Measurements from ENCODE around the gene NR1D1. TPM values are rescaled to one million over a fixed set of nuclear protein-coding genes. Genes with fewer than 3 reads are reported as not detected.

NR1D1 gene
- total RNA-seq, 1 donor = 9.9 TPM

Other genes starting within 250 kb of the NR1D1 start
- 47.5 TPM for gene IKZF3, start 236.3 kb downstream of the NR1D1 start, total RNA-seq
- gene ZPBP2, start 232.4 kb downstream of the NR1D1 start, total RNA-seq = not detected
- 10.7 TPM for gene GSDMB, start 182.0 kb downstream of the NR1D1 start, total RNA-seq
- gene ORMDL3, start 173.0 kb downstream of the NR1D1 start, total RNA-seq = 57.3 TPM
- gene LRRC3C, start 172.9 kb downstream of the NR1D1 start, total RNA-seq = not detected
- gene GSDMA, start 137.6 kb downstream of the NR1D1 start, total RNA-seq = 0.94 TPM
- gene PSMD3, start 119.8 kb downstream of the NR1D1 start, total RNA-seq = 54.9 TPM
- not detected for gene CSF3, start 85.1 kb downstream of the NR1D1 start, total RNA-seq
- gene MED24, start 46.2 kb downstream of the NR1D1 start, total RNA-seq = 37.3 TPM
- 39.0 TPM for gene THRA, start 37.6 kb downstream of the NR1D1 start, total RNA-seq
- 81.1 TPM for gene MSL1, start 21.4 kb upstream of the NR1D1 start, total RNA-seq
- 49.6 TPM for gene CASC3, start 39.9 kb upstream of the NR1D1 start, total RNA-seq
- gene RAPGEFL1, start 76.9 kb upstream of the NR1D1 start, total RNA-seq = 2.3 TPM
- gene WIPF2, start 118.7 kb upstream of the NR1D1 start, total RNA-seq = 11.8 TPM
- 0.21 TPM for gene CDC6, start 187.3 kb upstream of the NR1D1 start, total RNA-seq
- 67.9 TPM for gene RARA, start 208.6 kb upstream of the NR1D1 start, total RNA-seq